ENCODE measurements around the gene SKAP1. TPM values are rescaled to one million over a fixed set of nuclear protein-coding genes. Genes with fewer than 3 reads are reported as not detected.

The SKAP1 gene
- total RNA-seq, 1 donor from 2014 or later, result 1.0 TPM

GRCh38 chr17:48389903-48390302 is 40.1 kb downstream of the SKAP1 start:
- H3K4me1 ChIP-seq (ENCODE audit: control insufficient read depth in 3 of 3, insufficient read depth in 3 of 3, low read length in 3 of 3), result no peaks in the 10 kb centered on the region
- no peaks in the 10 kb centered on the region for H3K9me3 ChIP-seq (ENCODE audit: control insufficient read depth in 3 of 3, low read length in 3 of 3)
- no peaks in the 10 kb centered on the region for H3K36me3 ChIP-seq (ENCODE audit: control insufficient read depth in 3 of 3, insufficient read depth in 3 of 3, low read length in 3 of 3)
- H3K4me3 ChIP-seq (ENCODE audit: low read length in 3 of 3), result no peak overlapping the region
- H3K9ac ChIP-seq (ENCODE audit: low read depth in 1 of 3, low read length in 3 of 3), result no peak overlapping the region
- peaks cover 4 to 14% (median 8%) of the 10 kb centered on the region in 3 donors for H3K27me3 ChIP-seq (ENCODE audit: control insufficient read depth in 3 of 3, insufficient read depth in 3 of 3, low read length in 3 of 3)
- H3K27ac ChIP-seq (ENCODE audit: low read depth, low read length), result no peak overlapping the region

- no peaks in the 10 kb centered on the region for H3K9me3 ChIP-seq (ENCODE audit: control insufficient read depth in 3 of 3, low read length in 3 of 3)
- H3K36me3 ChIP-seq (ENCODE audit: control insufficient read depth in 3 of 3, insufficient read depth in 3 of 3, low read length in 3 of 3), result no peaks in the 10 kb centered on the region
- H3K4me1 ChIP-seq (ENCODE audit: control insufficient read depth in 3 of 3, insufficient read depth in 3 of 3, low read length in 3 of 3), result no peaks in the 10 kb centered on the region
- no peak overlapping the region for H3K9ac ChIP-seq (ENCODE audit: low read depth in 1 of 3, low read length in 3 of 3)
- H3K27ac ChIP-seq (ENCODE audit: low read depth, low read length), result no peak overlapping the region
- H3K27me3 ChIP-seq (ENCODE audit: control insufficient read depth in 3 of 3, insufficient read depth in 3 of 3, low read length in 3 of 3), result peaks cover 3 to 16% (median 4%) of the 10 kb centered on the region in 3 donors
- no peak overlapping the region for H3K4me3 ChIP-seq (ENCODE audit: low read length in 3 of 3)
Observed at GRCh38 chr17:48388955-48389743, 40.9 kb downstream of the SKAP1 start.

- Histone ChIP-seq H3K27me3 (ENCODE audit: control insufficient read depth in 3 of 3, insufficient read depth in 3 of 3, low read length in 3 of 3) (peaks cover 0 to 23% (median 3%) of the 10 kb centered on the region in 3 donors), H3K27ac (ENCODE audit: low read depth, low read length) (no peak overlapping the region), H3K9ac (ENCODE audit: low read depth in 1 of 3, low read length in 3 of 3) (no peak overlapping the region), H3K4me3 (ENCODE audit: low read length in 3 of 3) (no peak overlapping the region), H3K9me3 (ENCODE audit: control insufficient read depth in 3 of 3, low read length in 3 of 3) (no peaks in the 10 kb centered on the region), H3K36me3 (ENCODE audit: control insufficient read depth in 3 of 3, insufficient read depth in 3 of 3, low read length in 3 of 3) (no peaks in the 10 kb centered on the region), H3K4me1 (ENCODE audit: control insufficient read depth in 3 of 3, insufficient read depth in 3 of 3, low read length in 3 of 3) (no peaks in the 10 kb centered on the region)
Observed at GRCh38 chr17:48386826-48387225, 43.2 kb downstream of the SKAP1 start.

GRCh38 chr17:48385319-48385718 is 44.7 kb downstream of the SKAP1 start:
- Histone ChIP-seq H3K4me3 (ENCODE audit: low read length in 3 of 3) (no peak overlapping the region), H3K4me1 (ENCODE audit: control insufficient read depth in 3 of 3, insufficient read depth in 3 of 3, low read length in 3 of 3) (no peaks in the 10 kb centered on the region), H3K27ac (ENCODE audit: low read depth, low read length) (no peak overlapping the region), H3K9me3 (ENCODE audit: control insufficient read depth in 3 of 3, low read length in 3 of 3) (no peaks in the 10 kb centered on the region), H3K36me3 (ENCODE audit: control insufficient read depth in 3 of 3, insufficient read depth in 3 of 3, low read length in 3 of 3) (no peaks in the 10 kb centered on the region), H3K9ac (ENCODE audit: low read depth in 1 of 3, low read length in 3 of 3) (no peak overlapping the region), H3K27me3 (ENCODE audit: control insufficient read depth in 3 of 3, insufficient read depth in 3 of 3, low read length in 3 of 3) (peaks cover 4 to 27% (median 5%) of the 10 kb centered on the region in 3 donors)

GRCh38 chr17:48384164-48384563 is 45.9 kb downstream of the SKAP1 start:
- Histone ChIP-seq H3K9me3 (ENCODE audit: control insufficient read depth in 3 of 3, low read length in 3 of 3) (no peaks in the 10 kb centered on the region), H3K27me3 (ENCODE audit: control insufficient read depth in 3 of 3, insufficient read depth in 3 of 3, low read length in 3 of 3) (peaks cover 3 to 28% (median 5%) of the 10 kb centered on the region in 3 donors), H3K36me3 (ENCODE audit: control insufficient read depth in 3 of 3, insufficient read depth in 3 of 3, low read length in 3 of 3) (no peaks in the 10 kb centered on the region), H3K27ac (ENCODE audit: low read depth, low read length) (no peak overlapping the region), H3K4me3 (ENCODE audit: low read length in 3 of 3) (no peak overlapping the region), H3K9ac (ENCODE audit: low read depth in 1 of 3, low read length in 3 of 3) (no peak overlapping the region), H3K4me1 (ENCODE audit: control insufficient read depth in 3 of 3, insufficient read depth in 3 of 3, low read length in 3 of 3) (no peaks in the 10 kb centered on the region)

GRCh38 chr17:48382989-48383388 is 47.0 kb downstream of the SKAP1 start:
- H3K4me3 ChIP-seq (ENCODE audit: low read length in 3 of 3), result no peak overlapping the region
- H3K36me3 ChIP-seq (ENCODE audit: control insufficient read depth in 3 of 3, insufficient read depth in 3 of 3, low read length in 3 of 3), result no peaks in the 10 kb centered on the region
- no peaks in the 10 kb centered on the region for H3K4me1 ChIP-seq (ENCODE audit: control insufficient read depth in 3 of 3, insufficient read depth in 3 of 3, low read length in 3 of 3)
- H3K9me3 ChIP-seq (ENCODE audit: control insufficient read depth in 3 of 3, low read length in 3 of 3), result no peaks in the 10 kb centered on the region
- no peak overlapping the region for H3K27ac ChIP-seq (ENCODE audit: low read depth, low read length)
- peaks cover 11 to 34% (median 15%) of the 10 kb centered on the region in 3 donors for H3K27me3 ChIP-seq (ENCODE audit: control insufficient read depth in 3 of 3, insufficient read depth in 3 of 3, low read length in 3 of 3)
- no peak overlapping the region for H3K9ac ChIP-seq (ENCODE audit: low read depth in 1 of 3, low read length in 3 of 3)

- H3K4me1 ChIP-seq (ENCODE audit: control insufficient read depth in 3 of 3, insufficient read depth in 3 of 3, low read length in 3 of 3), result no peaks in the 10 kb centered on the region
- H3K27me3 ChIP-seq (ENCODE audit: control insufficient read depth in 3 of 3, insufficient read depth in 3 of 3, low read length in 3 of 3), result peaks cover 27 to 34% (median 27%) of the 10 kb centered on the region in 3 donors
- no peak overlapping the region for H3K27ac ChIP-seq (ENCODE audit: low read depth, low read length)
- H3K4me3 ChIP-seq (ENCODE audit: low read length in 3 of 3), result no peak overlapping the region
- no peaks in the 10 kb centered on the region for H3K36me3 ChIP-seq (ENCODE audit: control insufficient read depth in 3 of 3, insufficient read depth in 3 of 3, low read length in 3 of 3)
- no peak overlapping the region for H3K9ac ChIP-seq (ENCODE audit: low read depth in 1 of 3, low read length in 3 of 3)
- H3K9me3 ChIP-seq (ENCODE audit: control insufficient read depth in 3 of 3, low read length in 3 of 3), result no peaks in the 10 kb centered on the region
Observed at GRCh38 chr17:48378708-48379392, 51.2 kb downstream of the SKAP1 start.

GRCh38 chr17:48378238-48378637 is 51.8 kb downstream of the SKAP1 start:
- Histone ChIP-seq H3K27me3 (ENCODE audit: control insufficient read depth in 3 of 3, insufficient read depth in 3 of 3, low read length in 3 of 3) (peaks cover 27 to 34% (median 28%) of the 10 kb centered on the region in 3 donors), H3K9ac (ENCODE audit: low read depth in 1 of 3, low read length in 3 of 3) (no peak overlapping the region), H3K9me3 (ENCODE audit: control insufficient read depth in 3 of 3, low read length in 3 of 3) (no peaks in the 10 kb centered on the region), H3K4me3 (ENCODE audit: low read length in 3 of 3) (no peak overlapping the region), H3K4me1 (ENCODE audit: control insufficient read depth in 3 of 3, insufficient read depth in 3 of 3, low read length in 3 of 3) (no peaks in the 10 kb centered on the region), H3K27ac (ENCODE audit: low read depth, low read length) (no peak overlapping the region), H3K36me3 (ENCODE audit: control insufficient read depth in 3 of 3, insufficient read depth in 3 of 3, low read length in 3 of 3) (no peaks in the 10 kb centered on the region)

- Histone ChIP-seq H3K4me3 (ENCODE audit: low read length in 3 of 3) (no peak overlapping the region), H3K27me3 (ENCODE audit: control insufficient read depth in 3 of 3, insufficient read depth in 3 of 3, low read length in 3 of 3) (peaks cover 27 to 41% (median 30%) of the 10 kb centered on the region in 3 donors), H3K9ac (ENCODE audit: low read depth in 1 of 3, low read length in 3 of 3) (no peak overlapping the region), H3K4me1 (ENCODE audit: control insufficient read depth in 3 of 3, insufficient read depth in 3 of 3, low read length in 3 of 3) (no peaks in the 10 kb centered on the region), H3K27ac (ENCODE audit: low read depth, low read length) (no peak overlapping the region), H3K36me3 (ENCODE audit: control insufficient read depth in 3 of 3, insufficient read depth in 3 of 3, low read length in 3 of 3) (no peaks in the 10 kb centered on the region), H3K9me3 (ENCODE audit: control insufficient read depth in 3 of 3, low read length in 3 of 3) (no peaks in the 10 kb centered on the region)
Observed at GRCh38 chr17:48376682-48377325, 53.2 kb downstream of the SKAP1 start.

- H3K36me3 ChIP-seq (ENCODE audit: control insufficient read depth in 3 of 3, insufficient read depth in 3 of 3, low read length in 3 of 3), result no peaks in the 10 kb centered on the region
- H3K27me3 ChIP-seq (ENCODE audit: control insufficient read depth in 3 of 3, insufficient read depth in 3 of 3, low read length in 3 of 3), result peaks cover 23 to 39% (median 26%) of the 10 kb centered on the region in 3 donors
- H3K4me1 ChIP-seq (ENCODE audit: control insufficient read depth in 3 of 3, insufficient read depth in 3 of 3, low read length in 3 of 3), result no peaks in the 10 kb centered on the region
- no peaks in the 10 kb centered on the region for H3K9me3 ChIP-seq (ENCODE audit: control insufficient read depth in 3 of 3, low read length in 3 of 3)
- H3K27ac ChIP-seq (ENCODE audit: low read depth, low read length), result no peak overlapping the region
- H3K9ac ChIP-seq (ENCODE audit: low read depth in 1 of 3, low read length in 3 of 3), result no peak overlapping the region
- H3K4me3 ChIP-seq (ENCODE audit: low read length in 3 of 3), result no peak overlapping the region
Observed at GRCh38 chr17:48375356-48375755, 54.7 kb downstream of the SKAP1 start.
